H9 (cell line): ENCODE measurements around the gene BCL2L1. TPM values are rescaled to one million over a fixed set of nuclear protein-coding genes. Genes with fewer than 3 reads are reported as not detected.

Source experiments
- DNase-seq: peaks from one replicate; pipeline ENCODE4 v3.0.0-alpha.2; 2017
- H2AFZ ChIP-seq: one replicate; pipeline ENCODE4 v1.6.1; 2013; ENCODE audit warnings: mild to moderate bottlenecking, low read length, control low read depth, moderate library complexity
- H2AK5ac ChIP-seq: 2 replicates; pipeline ENCODE4 v1.6.1; 2013; ENCODE audit warnings: low read length, control low read depth, mixed read lengths; ENCODE audit not compliant: insufficient read length
- H2BK120ac ChIP-seq: one replicate; pipeline ENCODE4 v1.6.1; 2013; ENCODE audit warnings: low read depth, mild to moderate bottlenecking, low read length, control low read depth, inconsistent platforms; ENCODE audit not compliant: poor library complexity, severe bottlenecking
- H2BK12ac ChIP-seq: 2 replicates; pipeline ENCODE4 v1.6.1; 2013; ENCODE audit warnings: low read length, control low read depth, mixed read lengths, low read depth; ENCODE audit not compliant: insufficient read length
- H2BK15ac ChIP-seq: 2 replicates; pipeline ENCODE4 v1.6.1; 2013; ENCODE audit warnings: low read depth, low read length, control low read depth
- H2BK20ac ChIP-seq: one replicate; pipeline ENCODE4 v1.6.1; 2013; ENCODE audit warnings: low read depth, mild to moderate bottlenecking, low read length, control low read depth, inconsistent platforms; ENCODE audit not compliant: poor library complexity, severe bottlenecking
- H2BK5ac ChIP-seq: 2 replicates; pipeline ENCODE4 v1.6.1; 2013; ENCODE audit warnings: low read length, control low read depth, mixed read lengths; ENCODE audit not compliant: insufficient read length
- H3K14ac ChIP-seq: 2 replicates; pipeline ENCODE4 v1.6.1; 2013; ENCODE audit warnings: low read length, control low read depth; ENCODE audit not compliant: insufficient read depth
- H3K18ac ChIP-seq: 2 replicates; pipeline ENCODE4 v1.6.1; 2013; ENCODE audit warnings: low read depth, mild to moderate bottlenecking, mixed read lengths, low read length, control low read depth; ENCODE audit not compliant: insufficient read length
- H3K23ac ChIP-seq: 2 replicates; pipeline ENCODE4 v1.6.1; 2013; ENCODE audit warnings: low read length, control low read depth, mixed read lengths, low read depth; ENCODE audit not compliant: insufficient read length
- H3K23me2 ChIP-seq: 2 replicates; pipeline ENCODE4 v1.6.1; 2013; ENCODE audit warnings: low read depth, mild to moderate bottlenecking, mixed read lengths, low read length, control low read depth; ENCODE audit not compliant: insufficient read length, poor library complexity, severe bottlenecking
- H3K27ac ChIP-seq: 2 replicates; pipeline ENCODE4 v1.5.1; 2013; ENCODE audit warnings: low read length, control low read depth, mixed read lengths, low read depth; ENCODE audit not compliant: insufficient read length
- H3K27me3 ChIP-seq: 2 replicates; pipeline ENCODE4 v1.6.1; 2013; ENCODE audit warnings: low read length, control low read depth, inconsistent platforms; ENCODE audit not compliant: insufficient read depth
- H3K4ac ChIP-seq: 2 replicates; pipeline ENCODE4 v1.6.1; 2013; ENCODE audit warnings: low read depth, mild to moderate bottlenecking, control low read depth, inconsistent platforms, low read length, moderate library complexity
- H3K4me1 ChIP-seq: 2 replicates; pipeline ENCODE4 v1.6.1; 2013; ENCODE audit warnings: low read length, control low read depth, inconsistent platforms; ENCODE audit not compliant: insufficient read depth
- H3K4me2 ChIP-seq: 2 replicates; pipeline ENCODE4 v1.6.1; 2013; ENCODE audit warnings: low read length, control low read depth, mixed read lengths; ENCODE audit not compliant: insufficient read length, insufficient read depth
- H3K56ac ChIP-seq: 2 replicates; pipeline ENCODE4 v1.6.1; 2013; ENCODE audit warnings: low read depth, mild to moderate bottlenecking, mixed read lengths, low read length, control low read depth; ENCODE audit not compliant: insufficient read length
- H3K79me1 ChIP-seq: 2 replicates; pipeline ENCODE4 v1.6.1; 2013; ENCODE audit warnings: low read depth, mild to moderate bottlenecking, moderate library complexity, low read length, control low read depth, inconsistent platforms; ENCODE audit not compliant: insufficient read depth, poor library complexity, severe bottlenecking
- H3K79me2 ChIP-seq: 2 replicates; pipeline ENCODE4 v1.6.1; 2013; ENCODE audit warnings: low read length, control low read depth, inconsistent platforms; ENCODE audit not compliant: insufficient read depth
- H3K9ac ChIP-seq: 2 replicates; pipeline ENCODE4 v1.6.1; 2013; ENCODE audit warnings: low read length, control low read depth, mixed read lengths; ENCODE audit not compliant: insufficient read length; ENCODE audit errors: extremely low read depth
- H3K9me3 ChIP-seq: one replicate; pipeline ENCODE4 v1.6.1; 2013; ENCODE audit warnings: low read depth, low read length, inconsistent platforms; ENCODE audit not compliant: control insufficient read depth
- H3T11ph ChIP-seq: one replicate; pipeline ENCODE4 v1.6.1; 2013; ENCODE audit warnings: mild to moderate bottlenecking, low read length, control low read depth, inconsistent platforms
- H4K20me1 ChIP-seq: one replicate; pipeline ENCODE4 v1.6.1; 2013; ENCODE audit not compliant: control insufficient read depth, insufficient read length, insufficient read depth
- H4K5ac ChIP-seq: 2 replicates; pipeline ENCODE4 v1.6.1; 2013; ENCODE audit warnings: low read depth, mild to moderate bottlenecking, mixed read lengths, low read length, control low read depth; ENCODE audit not compliant: insufficient read length
- H4K8ac ChIP-seq: replicated peaks from 2 replicates; pipeline ENCODE4 v1.6.1; 2013; ENCODE audit warnings: low read length, control low read depth, mixed read lengths, low read depth; ENCODE audit not compliant: insufficient read length
- H4K91ac ChIP-seq: 2 replicates; pipeline ENCODE4 v1.6.1; 2013; ENCODE audit warnings: low read depth, mild to moderate bottlenecking, moderate library complexity, mixed read lengths, low read length, control low read depth; ENCODE audit not compliant: insufficient read length
- H3K27ac Mint-ChIP-seq, 3 experiments: 2 replicates in 2 of 3; 3 replicates in 1 of 3; pipeline ENCODE4 v1.8.0; 2020 to 2021; ENCODE audit warnings: mixed read lengths in 3 of 3, mild to moderate bottlenecking in 1 of 3, moderate library complexity in 1 of 3
- H3K27me3 Mint-ChIP-seq: 2 replicates; pipeline ENCODE4 v1.8.0; 2021; ENCODE audit warnings: low read depth, mild to moderate bottlenecking, moderate library complexity, mixed read lengths
- H3K36me3 Mint-ChIP-seq, 3 experiments: 2 replicates in 2 of 3; 3 replicates in 1 of 3; pipeline ENCODE4 v1.8.0; 2020 to 2021; ENCODE audit warnings: low read depth in 3 of 3, mixed read lengths in 3 of 3; ENCODE audit not compliant: insufficient read depth in 1 of 3
- H3K4me1 Mint-ChIP-seq, 2 experiments: 2 replicates each; pipeline ENCODE4 v1.8.0; 2020; ENCODE audit warnings: mixed read lengths in 2 of 2
- H3K4me3 Mint-ChIP-seq, 2 experiments: 2 replicates in 1 of 2; 3 replicates in 1 of 2; pipeline ENCODE4 v1.8.0; 2020 to 2021; ENCODE audit warnings: mild to moderate bottlenecking in 2 of 2, mixed read lengths in 2 of 2, moderate library complexity in 1 of 2
- H3K9me3 Mint-ChIP-seq, 2 experiments: 2 replicates in 1 of 2; 3 replicates in 1 of 2; pipeline ENCODE4 v1.8.0; 2020; ENCODE audit warnings: mild to moderate bottlenecking in 2 of 2, mixed read lengths in 2 of 2, moderate library complexity in 1 of 2
- WGBS: extraction: QIAGEN DNeasy Blood & Tissue Kit; methylation state at CpG from one replicate; pipeline ENCODE4 v1.1.7; 2013; ENCODE audit warnings: missing lambda C conversion rate, low lambda C conversion rate, mixed read lengths; ENCODE audit not compliant: insufficient read length; ENCODE audit errors: extremely low coverage; 5-methylcytosine and 5-hydroxymethylcytosine counted together
- total RNA-seq: library from RNA; stranded (reverse); gene quantifications from 2 replicates; pipeline ENCODE4 v1.2.1, GENCODE V29; 2021
- TF ChIP-seq, protein P1 (sequence below): fragments of 200-600 bp; sonication (generic); conservative IDR thresholded peaks from 3 replicates; pipeline ENCODE4 v1.8.0; 2021; ENCODE audit warnings: antibody characterized with exemption, mild to moderate bottlenecking

Gene BCL2L1
- total RNA-seq, 1 experiment from 2014 or later, result 105 TPM

GRCh38 chr20:31693402-31693801, 29.3 kb downstream of the BCL2L1 start:
- Histone ChIP-seq H3K14ac (no peak overlapping the region), H3K9me3 (no peaks in the 10 kb centered on the region), H3K9ac (no peak overlapping the region), H2BK20ac (no peak overlapping the region), H2AK5ac (no peak overlapping the region), H3K23me2 (peaks cover 3% of the 10 kb centered on the region), H3K4me1 (0 out of 2 replicates have a peak, but pooled peaks cover 9% of the 10 kb centered on the region), H4K91ac (no peak overlapping the region), H3K4me2 (no peak overlapping the region), H3K56ac (no peak overlapping the region), H2BK12ac (no peak overlapping the region), H4K20me1 (no peaks in the 10 kb centered on the region), H2BK15ac (no peak overlapping the region), H3K4ac (no peak overlapping the region), H3K27me3 (no peaks in the 10 kb centered on the region), H2BK120ac (no peak overlapping the region), H3K79me1 (peaks cover 3% of the 10 kb centered on the region), H2BK5ac (no peak overlapping the region), H4K8ac (no peak overlapping the region), H3K18ac (no peak overlapping the region), H4K5ac (no peak overlapping the region), H2AFZ (no peak overlapping the region), H3K23ac (no peak overlapping the region), H3T11ph (no peak overlapping the region), H3K79me2 (no peaks in the 10 kb centered on the region), H3K27ac (no peak overlapping the region)
- no peak for DNase-seq
- no CpG with 5 or more reads among the region's 6 CpGs for WGBS
- H3K4me1 Mint-ChIP-seq, result peaks cover 45 to 48% of the 10 kb centered on the region in 2 experiments
- H3K9me3 Mint-ChIP-seq, result no peaks in the 10 kb centered on the region
- peak overlapping the region; percentile 18 to 82 (median 55); a peak in 4 of 7 replicates for H3K27ac Mint-ChIP-seq
- TF ChIP-seq, protein P1, sequence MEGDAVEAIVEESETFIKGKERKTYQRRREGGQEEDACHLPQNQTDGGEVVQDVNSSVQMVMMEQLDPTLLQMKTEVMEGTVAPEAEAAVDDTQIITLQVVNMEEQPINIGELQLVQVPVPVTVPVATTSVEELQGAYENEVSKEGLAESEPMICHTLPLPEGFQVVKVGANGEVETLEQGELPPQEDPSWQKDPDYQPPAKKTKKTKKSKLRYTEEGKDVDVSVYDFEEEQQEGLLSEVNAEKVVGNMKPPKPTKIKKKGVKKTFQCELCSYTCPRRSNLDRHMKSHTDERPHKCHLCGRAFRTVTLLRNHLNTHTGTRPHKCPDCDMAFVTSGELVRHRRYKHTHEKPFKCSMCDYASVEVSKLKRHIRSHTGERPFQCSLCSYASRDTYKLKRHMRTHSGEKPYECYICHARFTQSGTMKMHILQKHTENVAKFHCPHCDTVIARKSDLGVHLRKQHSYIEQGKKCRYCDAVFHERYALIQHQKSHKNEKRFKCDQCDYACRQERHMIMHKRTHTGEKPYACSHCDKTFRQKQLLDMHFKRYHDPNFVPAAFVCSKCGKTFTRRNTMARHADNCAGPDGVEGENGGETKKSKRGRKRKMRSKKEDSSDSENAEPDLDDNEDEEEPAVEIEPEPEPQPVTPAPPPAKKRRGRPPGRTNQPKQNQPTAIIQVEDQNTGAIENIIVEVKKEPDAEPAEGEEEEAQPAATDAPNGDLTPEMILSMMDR, result no peak; the same call in 2 of the 3 replicates
- H3K27me3 Mint-ChIP-seq, result no peaks in the 10 kb centered on the region
- no peak overlapping the region for H3K4me3 Mint-ChIP-seq
- peaks cover 4 to 38% (median 14%) of the 10 kb centered on the region in 3 experiments for H3K36me3 Mint-ChIP-seq
